ENCODE measurements around the gene NLRX1. TPM values are rescaled to one million over a fixed set of nuclear protein-coding genes. Genes with fewer than 3 reads are reported as not detected.

Gene NLRX1
- total RNA-seq (ENCODE audit: low replicate concordance) = 9.7 and 14.3 TPM in 2 replicates

DNA sequence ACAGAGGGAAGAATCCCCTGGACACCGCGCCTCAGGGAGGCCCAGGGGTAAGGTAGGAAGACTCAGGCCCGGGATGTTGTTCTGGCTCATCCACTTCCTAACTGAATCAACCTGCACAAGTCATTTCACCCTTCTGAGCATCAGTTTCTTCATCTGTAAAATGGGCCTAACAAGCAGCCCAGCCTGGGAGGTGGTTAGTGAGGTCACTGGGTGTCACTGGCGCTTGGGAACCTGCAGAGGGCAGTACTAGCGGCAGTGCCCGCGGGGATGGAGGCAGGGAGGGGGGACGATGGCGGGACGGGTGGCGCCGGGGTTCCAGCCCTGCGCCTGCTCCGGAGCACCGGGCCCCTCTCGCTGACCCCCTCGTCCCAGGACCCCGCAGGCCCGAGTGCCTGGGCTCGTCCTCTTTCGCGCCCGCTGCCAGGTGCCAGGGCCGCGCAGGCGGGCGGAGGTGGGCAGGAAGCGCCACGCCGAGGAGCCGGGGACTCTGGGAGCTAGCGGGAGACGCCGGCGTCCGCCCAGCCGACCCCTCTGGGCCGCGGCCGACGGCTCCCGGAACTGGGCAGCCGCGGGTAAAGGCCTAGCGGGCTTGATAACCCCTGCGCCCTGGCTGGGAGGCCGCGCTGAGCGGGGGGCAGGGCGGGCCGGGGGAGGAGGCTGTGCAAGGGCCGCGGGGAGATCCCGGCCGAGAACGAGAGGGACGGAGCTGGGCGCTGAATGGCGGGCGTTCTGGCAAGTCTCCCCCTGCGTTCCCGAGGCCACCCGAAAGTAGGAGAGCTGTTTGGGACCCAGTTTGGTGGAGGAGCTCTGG is at the start of gene NLRX1:
NLRX1 (plus strand) TSS at position 255 of the 811 bp plus-strand sequence. CDS start 2,679 bp downstream, outside the sequence.

DNA sequence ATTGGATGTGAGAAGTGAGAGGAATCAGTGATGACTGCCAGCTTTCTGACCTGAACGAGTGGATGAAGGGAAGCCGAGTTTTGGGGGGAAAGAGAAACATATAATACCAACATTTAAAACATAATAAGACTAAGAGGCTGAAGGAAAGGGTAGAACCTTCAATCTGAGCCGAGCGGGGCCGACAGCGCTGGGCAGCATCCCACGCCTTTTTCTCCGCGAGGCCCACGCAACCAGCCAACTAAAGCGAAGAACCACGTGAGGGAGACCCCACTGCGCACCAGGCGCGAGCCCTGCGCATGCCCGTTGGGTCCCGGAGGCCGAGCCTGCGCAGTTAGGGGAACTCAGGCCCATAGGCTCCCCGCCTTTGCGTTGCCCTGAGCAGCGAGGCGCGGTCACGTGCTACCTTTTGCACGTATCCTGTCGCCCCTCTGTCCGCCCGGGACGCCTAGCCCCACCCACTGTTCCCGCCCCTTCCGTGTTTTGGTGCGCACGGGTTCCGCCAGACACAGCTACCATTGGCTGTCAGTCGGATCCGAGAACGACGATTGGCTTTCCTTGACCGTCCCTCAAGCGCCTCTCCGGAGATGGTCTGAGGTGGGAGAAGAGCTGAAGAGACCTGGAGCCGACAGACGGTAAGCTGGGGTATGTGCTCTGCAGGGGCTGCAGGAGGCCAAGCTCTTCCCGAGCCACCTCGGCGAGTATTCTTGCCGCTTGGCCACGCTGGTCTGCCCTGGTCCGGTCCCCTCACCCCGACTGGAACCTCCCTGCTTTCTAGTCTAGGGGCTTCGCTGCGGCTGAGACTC is 47.3 kb upstream of the NLRX1 start, which contains the start of gene HINFP:
HINFP (plus strand) TSS at position 573 of the 803 bp plus-strand sequence. CDS start 5,365 bp downstream, outside the sequence.

DNA sequence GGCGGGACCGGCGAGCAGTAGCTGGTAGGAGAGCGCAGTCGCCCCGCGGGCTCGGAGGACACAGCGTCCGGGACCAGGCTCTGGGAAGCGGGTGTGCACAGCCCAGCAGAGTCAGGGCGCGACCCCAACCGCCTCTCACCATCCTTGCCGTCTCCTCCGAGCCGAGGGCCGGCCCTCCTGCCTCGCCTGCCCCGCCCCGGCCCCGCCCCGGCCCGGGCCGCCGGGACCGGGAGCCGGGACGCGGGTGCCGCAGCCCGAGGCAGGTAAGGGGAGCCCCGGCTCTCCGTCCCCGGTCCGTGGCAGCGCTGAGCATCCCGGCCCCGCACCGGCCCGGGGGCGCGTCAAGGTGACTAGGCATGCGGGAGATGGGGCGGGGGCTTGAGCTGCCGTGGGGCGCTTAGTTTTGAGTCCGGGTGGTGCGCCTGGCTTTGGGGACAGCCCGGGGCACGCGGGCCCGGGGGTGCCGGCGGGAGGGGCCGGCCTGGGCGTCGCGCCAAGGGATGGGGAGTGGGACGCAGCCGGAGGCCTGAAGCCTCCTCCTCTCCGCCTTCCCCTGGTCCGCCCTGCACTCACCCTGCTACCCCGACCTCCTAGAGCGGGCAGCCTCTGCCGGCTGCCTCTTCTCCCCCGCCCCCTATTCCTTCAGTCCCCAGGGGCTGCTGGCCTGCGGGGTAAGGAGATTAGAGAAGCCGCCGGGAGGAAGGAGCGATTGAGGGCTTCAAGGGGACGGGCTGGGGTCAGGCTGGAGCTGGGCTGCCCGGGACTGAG is 19.3 kb upstream of the NLRX1 start, which contains the start of gene ABCG4:
ABCG4 (plus strand) TSS at position 35 of the 768 bp plus-strand sequence. CDS start 914 bp downstream, outside the sequence.

DNA sequence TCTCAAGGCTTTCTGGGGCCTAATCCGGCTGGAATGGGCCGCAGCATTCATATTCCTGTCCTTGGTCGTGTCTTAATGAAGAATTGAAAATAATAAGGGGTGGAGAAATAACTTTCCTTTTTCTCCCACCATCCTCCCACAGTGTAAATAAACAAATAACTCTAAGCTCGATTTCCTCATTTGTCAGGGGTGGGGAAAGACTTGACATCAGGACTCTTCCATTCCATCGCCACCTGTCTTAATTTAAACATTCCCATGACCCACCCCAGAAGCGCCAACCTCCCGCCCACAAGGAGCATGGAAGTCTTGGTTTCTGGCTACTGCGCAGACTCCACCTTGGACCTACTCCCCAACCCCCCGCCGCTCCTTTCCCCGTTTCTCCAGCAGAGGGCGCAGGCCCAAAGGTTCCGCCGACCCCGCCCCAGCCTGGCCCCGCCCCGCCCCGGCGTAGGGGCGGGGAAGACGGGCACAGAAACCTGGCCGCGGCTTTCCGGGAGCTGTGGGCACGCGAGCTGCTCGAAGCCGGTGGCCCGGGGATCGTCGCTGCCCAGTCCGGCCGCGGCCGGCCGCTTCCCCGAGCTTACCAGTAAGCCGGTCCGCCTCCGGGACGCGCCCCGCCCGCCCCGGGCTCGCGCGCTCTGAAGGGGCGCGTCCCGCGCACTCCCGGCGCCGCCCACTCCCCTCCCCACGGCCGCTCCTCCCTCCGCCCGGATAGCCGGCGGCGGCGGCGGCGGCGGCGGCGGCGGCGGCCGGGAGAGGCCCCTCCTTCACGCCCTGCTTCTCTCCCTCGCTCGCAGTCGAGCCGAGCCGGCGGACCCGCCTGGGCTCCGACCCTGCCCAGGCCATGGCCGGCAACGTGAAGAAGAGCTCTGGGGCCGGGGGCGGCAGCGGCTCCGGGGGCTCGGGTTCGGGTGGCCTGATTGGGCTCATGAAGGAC is 37.3 kb downstream of the NLRX1 start, which contains the start of gene CBL:
CBL (plus strand) TSS at position 766 of the 937 bp plus-strand sequence; CDS start at position 845, 79 bp downstream.

Other genes starting within 250 kb of the NLRX1 start
- gene BCL9L, start 242.8 kb upstream of the NLRX1 start, total RNA-seq (ENCODE audit: low replicate concordance) = 3.7 and 19.3 TPM in 2 replicates
- gene UPK2, start 212.4 kb upstream of the NLRX1 start, total RNA-seq (ENCODE audit: low replicate concordance) = not detected in 2 replicates
- gene FOXR1, start 197.0 kb upstream of the NLRX1 start, total RNA-seq (ENCODE audit: low replicate concordance) = not detected in 2 replicates
- 7.3 and 13.5 TPM in 2 replicates for gene CENATAC, start 170.6 kb upstream of the NLRX1 start, total RNA-seq (ENCODE audit: low replicate concordance)
- 338 and 761 TPM in 2 replicates for gene RPS25, start 150.4 kb upstream of the NLRX1 start, total RNA-seq (ENCODE audit: low replicate concordance)
- gene TRAPPC4, start 150.0 kb upstream of the NLRX1 start, total RNA-seq (ENCODE audit: low replicate concordance) = 114 and 129 TPM in 2 replicates
- gene SLC37A4, start 137.8 kb upstream of the NLRX1 start, total RNA-seq (ENCODE audit: low replicate concordance) = 7.0 and 9.7 TPM in 2 replicates
- gene HYOU1, start 111.5 kb upstream of the NLRX1 start, total RNA-seq (ENCODE audit: low replicate concordance) = 73.9 and 160 TPM in 2 replicates
- gene VPS11, start 100.9 kb upstream of the NLRX1 start, total RNA-seq (ENCODE audit: low replicate concordance) = 25.0 and 42.0 TPM in 2 replicates
- gene HMBS, start 83.8 kb upstream of the NLRX1 start, total RNA-seq (ENCODE audit: low replicate concordance) = 4.1 and 7.6 TPM in 2 replicates
- gene DPAGT1, start 66.9 kb upstream of the NLRX1 start, total RNA-seq (ENCODE audit: low replicate concordance) = 9.8 and 19.9 TPM in 2 replicates
- gene C2CD2L, start 61.4 kb upstream of the NLRX1 start, total RNA-seq (ENCODE audit: low replicate concordance) = 1.1 and 4.4 TPM in 2 replicates
- gene HINFP, start 47.1 kb upstream of the NLRX1 start, total RNA-seq (ENCODE audit: low replicate concordance) = 10.9 and 18.8 TPM in 2 replicates
- gene ABCG4, start 19.7 kb upstream of the NLRX1 start, total RNA-seq (ENCODE audit: low replicate concordance) = under 0.01 and 0.15 TPM in 2 replicates
- 0.35 TPM in 1 of 2 replicates, not detected in the other for gene NHERF4, start 16.8 kb downstream of the NLRX1 start, total RNA-seq (ENCODE audit: low replicate concordance)
- 2.5 and 3.9 TPM in 2 replicates for gene CBL, start 37.6 kb downstream of the NLRX1 start, total RNA-seq (ENCODE audit: low replicate concordance)
- gene MCAM, start 148.4 kb downstream of the NLRX1 start, total RNA-seq (ENCODE audit: low replicate concordance) = 11.8 and 25.4 TPM in 2 replicates
- gene RNF26, start 165.8 kb downstream of the NLRX1 start, total RNA-seq (ENCODE audit: low replicate concordance) = 1.9 and 2.7 TPM in 2 replicates
- gene C1QTNF5, start 172.2 kb downstream of the NLRX1 start, total RNA-seq (ENCODE audit: low replicate concordance) = 10.6 and 11.6 TPM in 2 replicates
- under 0.01 TPM in 1 of 2 replicates, not detected in the other for gene MFRP, start 178.0 kb downstream of the NLRX1 start, total RNA-seq (ENCODE audit: low replicate concordance)
- gene USP2, start 213.0 kb downstream of the NLRX1 start, total RNA-seq (ENCODE audit: low replicate concordance) = under 0.01 TPM in 2 replicates